ENCODE measurements around the gene CFI.

DNA sequence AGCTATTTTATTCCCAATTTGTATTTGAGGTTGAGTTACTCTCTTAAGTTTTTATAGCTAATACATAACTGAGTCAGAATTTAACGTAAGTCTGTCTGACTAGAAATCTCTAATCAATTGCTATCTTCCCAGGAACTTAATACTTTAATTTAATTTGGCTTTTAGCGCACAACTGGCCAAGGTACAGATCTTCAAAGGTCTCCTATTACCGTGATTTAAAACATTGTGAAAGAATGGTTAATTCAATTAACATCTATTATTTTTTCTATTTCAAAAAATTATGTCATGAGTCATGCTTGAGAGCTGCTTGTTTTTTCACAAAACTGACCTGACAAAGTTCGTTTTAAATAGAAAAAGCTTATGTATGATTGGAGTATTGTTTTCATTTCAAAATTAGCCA lies 49.9 kb downstream of the CFI start:
- TF ChIP-seq, protein P1, sequence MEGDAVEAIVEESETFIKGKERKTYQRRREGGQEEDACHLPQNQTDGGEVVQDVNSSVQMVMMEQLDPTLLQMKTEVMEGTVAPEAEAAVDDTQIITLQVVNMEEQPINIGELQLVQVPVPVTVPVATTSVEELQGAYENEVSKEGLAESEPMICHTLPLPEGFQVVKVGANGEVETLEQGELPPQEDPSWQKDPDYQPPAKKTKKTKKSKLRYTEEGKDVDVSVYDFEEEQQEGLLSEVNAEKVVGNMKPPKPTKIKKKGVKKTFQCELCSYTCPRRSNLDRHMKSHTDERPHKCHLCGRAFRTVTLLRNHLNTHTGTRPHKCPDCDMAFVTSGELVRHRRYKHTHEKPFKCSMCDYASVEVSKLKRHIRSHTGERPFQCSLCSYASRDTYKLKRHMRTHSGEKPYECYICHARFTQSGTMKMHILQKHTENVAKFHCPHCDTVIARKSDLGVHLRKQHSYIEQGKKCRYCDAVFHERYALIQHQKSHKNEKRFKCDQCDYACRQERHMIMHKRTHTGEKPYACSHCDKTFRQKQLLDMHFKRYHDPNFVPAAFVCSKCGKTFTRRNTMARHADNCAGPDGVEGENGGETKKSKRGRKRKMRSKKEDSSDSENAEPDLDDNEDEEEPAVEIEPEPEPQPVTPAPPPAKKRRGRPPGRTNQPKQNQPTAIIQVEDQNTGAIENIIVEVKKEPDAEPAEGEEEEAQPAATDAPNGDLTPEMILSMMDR (IDR thresholded peaks at IDR 0.05): no peak
- no peak for TF ChIP-seq POLR2A (IDR thresholded peaks at IDR 0.05)

Data from lower leg skin (tissue), 3 donors.